RCC 7860 (cell line): ENCODE data around the gene SYNE1.

Source experiments
- DNase-seq: peaks from one replicate; pipeline ENCODE4 v3.0.0-alpha.2; 2015; ENCODE audit warnings: low spot score
- FAIRE-seq: peaks from 2 replicates; lab custom pipeline; 2012; peaks lifted over from hg19 to GRCh38; lab: Jason Lieb, UNC

The SYNE1 gene

GRCh38 chr6:152298848-152299735 is 338.1 kb downstream of the SYNE1 start:
- DNase-seq (no peak), FAIRE-seq (no peak)

- FAIRE-seq (no peak), DNase-seq (no peak)
Measured at GRCh38 chr6:152298055-152298647, 339.0 kb downstream of the SYNE1 start.

GRCh38 chr6:152296648-152297376 is 340.4 kb downstream of the SYNE1 start:
- no peak for DNase-seq
- no peak for FAIRE-seq

- DNase-seq (no peak), FAIRE-seq (no peak)
Measured at GRCh38 chr6:152295920-152296319, 341.2 kb downstream of the SYNE1 start.

- no peak for FAIRE-seq
- no peak for DNase-seq
Measured at GRCh38 chr6:152295346-152295745, 341.8 kb downstream of the SYNE1 start.

- FAIRE-seq (no peak), DNase-seq (no peak)
Measured at GRCh38 chr6:152293404-152293803, 343.8 kb downstream of the SYNE1 start.

GRCh38 chr6:152292555-152292954 is 344.6 kb downstream of the SYNE1 start:
- FAIRE-seq: no peak
- DNase-seq: no peak

DNA sequence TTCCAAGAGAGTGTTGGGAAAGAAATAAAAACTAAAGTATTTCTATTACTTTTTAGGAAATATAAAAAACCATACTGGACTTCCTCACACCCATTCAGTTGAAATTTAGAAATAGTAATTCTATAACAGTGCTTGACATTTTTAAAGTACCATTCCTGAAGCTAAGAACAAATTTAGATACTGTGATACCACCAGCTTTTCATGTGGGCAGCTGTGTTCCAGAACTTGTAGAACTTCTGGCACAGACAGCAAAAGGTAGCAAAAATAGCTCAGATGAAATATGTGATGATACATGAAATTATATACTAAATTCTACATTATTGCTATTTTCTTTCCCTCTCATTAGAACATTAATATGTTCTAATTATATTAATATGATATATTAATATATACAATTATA is 346.5 kb downstream of the SYNE1 start:
- FAIRE-seq: peak; percentile 8

DNA sequence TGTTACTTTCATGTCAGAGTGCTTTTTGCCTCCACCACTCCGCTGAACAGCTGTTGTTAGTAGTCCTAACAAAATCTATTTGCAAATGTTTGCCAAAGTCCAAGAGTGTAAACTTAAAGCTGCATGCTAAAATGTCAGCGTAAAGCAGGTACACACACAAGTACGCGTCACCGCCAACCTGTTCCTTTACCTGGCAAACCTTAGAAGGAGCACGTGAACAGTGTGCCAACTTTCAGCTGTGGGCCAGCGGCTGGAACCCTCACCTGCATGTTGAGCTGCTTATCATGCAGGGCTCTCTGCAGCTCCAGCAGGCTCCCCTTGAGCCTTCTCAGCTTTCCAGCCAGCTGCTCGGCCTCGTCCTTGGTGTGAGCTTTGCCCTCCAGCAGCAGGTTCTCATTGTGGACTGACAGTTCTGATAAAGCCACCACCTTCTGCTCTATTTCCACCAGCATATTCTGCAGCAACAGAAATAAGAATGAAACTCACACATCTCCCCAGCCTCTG is 359.3 kb downstream of the SYNE1 start:
- FAIRE-seq (no peak), DNase-seq (no peak)

More for the DNA sequence above, 346.5 kb downstream of the SYNE1 start:
- no peak for DNase-seq

DNA sequence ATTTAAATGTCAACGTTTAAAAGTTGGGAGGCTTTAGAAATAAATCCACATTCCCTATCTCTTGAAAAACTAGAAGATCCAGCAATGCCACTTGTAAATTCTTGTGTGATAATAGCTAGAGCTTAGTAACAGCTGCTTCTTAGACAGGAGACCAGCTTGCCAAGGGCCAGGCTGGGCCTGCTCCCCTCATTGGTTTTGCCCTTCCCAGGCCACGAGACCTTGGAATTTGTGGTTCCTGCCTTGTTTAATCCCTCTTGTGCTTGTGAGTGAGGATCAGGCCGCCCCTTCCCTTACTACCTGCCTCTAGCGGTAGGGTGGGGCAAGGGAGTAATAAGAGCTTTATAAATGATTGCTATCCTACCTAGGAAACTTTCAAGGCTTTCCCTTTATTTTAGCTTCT is 363.5 kb downstream of the SYNE1 start:
- FAIRE-seq (no peak), DNase-seq (no peak)

DNA sequence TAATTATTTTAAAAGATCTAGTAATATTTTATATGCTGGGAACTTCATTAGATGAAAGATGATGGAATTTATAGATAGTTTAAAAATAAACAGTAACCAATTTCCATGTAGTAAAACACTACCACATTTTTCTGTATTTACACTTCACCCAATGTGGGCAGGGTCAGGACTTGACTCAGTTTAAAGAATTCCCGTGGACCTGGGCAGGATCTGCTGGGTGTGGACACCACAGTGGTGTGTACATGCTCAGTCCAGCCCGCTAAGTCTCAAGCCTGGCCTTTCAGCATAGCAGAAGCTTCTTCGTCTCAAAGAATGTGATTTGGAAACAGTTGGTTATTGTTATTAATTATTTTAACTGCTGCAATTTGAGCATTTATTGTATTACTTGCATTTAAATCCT is 364.2 kb downstream of the SYNE1 start:
- FAIRE-seq (no peak), DNase-seq (no peak)

GRCh38 chr6:152272486-152272885 is 364.7 kb downstream of the SYNE1 start:
- DNase-seq (no peak), FAIRE-seq (no peak)

GRCh38 chr6:152271776-152272464 is 365.2 kb downstream of the SYNE1 start:
- DNase-seq (no peak), FAIRE-seq (no peak)

GRCh38 chr6:152270301-152270925 is 366.7 kb downstream of the SYNE1 start:
- FAIRE-seq: no peak
- DNase-seq: peak; percentile 24

- FAIRE-seq: no peak
- DNase-seq: no peak
Measured at GRCh38 chr6:152268846-152269442, 368.2 kb downstream of the SYNE1 start.

- DNase-seq: no peak
- FAIRE-seq: peak; percentile 69
Measured at GRCh38 chr6:152267967-152268845, 369.0 kb downstream of the SYNE1 start.

DNA sequence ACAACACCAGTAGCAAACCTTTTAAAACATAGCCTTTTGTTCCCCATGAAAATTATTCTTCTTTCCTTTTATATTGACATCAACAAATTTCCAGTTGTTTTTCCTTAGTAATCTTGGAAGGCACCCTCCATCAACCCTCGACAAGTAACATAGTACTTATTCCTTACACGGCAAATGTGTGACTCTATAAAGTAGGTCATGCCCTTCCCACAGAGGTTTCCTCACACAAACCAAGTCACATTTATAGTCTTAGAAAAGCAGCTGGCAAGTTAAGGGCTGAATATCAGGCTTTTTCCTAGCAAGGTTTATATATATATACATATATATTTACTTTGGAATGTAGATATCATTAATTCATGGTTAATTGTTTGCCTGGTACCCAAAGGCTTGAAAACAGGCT is 371.5 kb downstream of the SYNE1 start:
- no peak for FAIRE-seq
- DNase-seq: no peak

- FAIRE-seq (no peak), DNase-seq (no peak)
Measured at GRCh38 chr6:152263582-152263981, 373.6 kb downstream of the SYNE1 start.

DNA sequence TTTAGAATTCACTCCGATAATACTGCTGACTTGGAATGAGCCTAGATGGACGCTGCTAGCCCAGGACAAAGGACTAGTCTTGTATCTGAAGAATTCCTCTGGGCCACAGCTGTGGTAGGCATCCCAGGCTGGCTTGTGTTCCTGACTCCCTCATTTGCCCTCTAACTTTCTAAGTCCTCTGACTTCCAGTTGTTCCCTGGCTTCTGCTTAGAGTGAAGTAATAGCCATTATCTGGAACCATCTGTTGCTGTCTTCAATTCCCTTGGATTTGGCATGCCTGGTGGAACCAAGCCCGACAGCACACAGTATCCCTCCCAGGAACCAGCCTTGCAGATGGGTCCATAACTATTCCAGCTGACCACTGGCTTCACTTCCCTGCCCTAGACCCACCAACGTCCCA is 376.0 kb downstream of the SYNE1 start:
- FAIRE-seq (no peak), DNase-seq (no peak)
